Pancreas (tissue), 10 donors: ENCODE data around the gene VAMP8. TPM values are rescaled to one million over a fixed set of nuclear protein-coding genes. Genes with fewer than 3 reads are reported as not detected.

Experiments
- ATAC-seq, 4 donors: fragments of 200-7000 bp; cut with Tn5 transposase; one replicate each; pipeline versions ENCODE4 v1.8.0 to v1.9.1; 2020; ENCODE audit warnings: mild to moderate bottlenecking in 4 of 4, moderate library complexity in 4 of 4
- DNase-seq, 6 donors: peaks; one replicate each; pipeline ENCODE4 v3.0.0-alpha.2; 2020
- FAIRE-seq: peaks from 2 replicates; lab custom pipeline; 2012; peaks lifted over from hg19 to GRCh38; lab: Jason Lieb, UNC
- H3K27ac ChIP-seq, 4 donors: fragments of 200-600 bp; sonication (generic); 1 replicate in 3 of 4; 2 replicates in 1 of 4; pipeline versions ENCODE4 v1.5.0 to v1.8.0; 2020
- H3K27me3 ChIP-seq, 4 donors: fragments of 200-600 bp; one replicate each; pipeline ENCODE4 v1.8.0; 2021
- H3K36me3 ChIP-seq, 3 donors: fragments of 200-600 bp; sonication (generic) in 1 of 3; one replicate each; pipeline versions ENCODE4 v1.5.0 to v1.8.0; 2020 to 2021
- H3K4me1 ChIP-seq, 3 donors: fragments of 200-600 bp; one replicate each; pipeline ENCODE4 v1.8.0; 2021
- H3K4me3 ChIP-seq, 4 donors: fragments of 200-600 bp; sonication (generic) in 2 of 4; one replicate each; pipeline versions ENCODE4 v1.5.0 to v1.8.0; 2020 to 2021
- H3K9me3 ChIP-seq, 4 donors: fragments of 200-600 bp; one replicate each; pipeline ENCODE4 v1.8.0; 2021
- CTCF ChIP-seq, 4 donors: fragments of 200-600 bp; sonication (generic) in 3 of 4; IDR thresholded peaks; one replicate each; pipeline versions ENCODE4 v1.5.0 to v1.8.0; 2021; ENCODE audit warnings: antibody characterized with exemption in 4 of 4
- WGBS, 2 donors: extraction: QIAGEN DNeasy Blood & Tissue Kit; methylation state at CpG; one replicate each; pipeline ENCODE4 v1.1.7; 2013; 5-methylcytosine and 5-hydroxymethylcytosine counted together
- intact Hi-C, 3 donors: fragments of 100-400 bp; cut with DNase I; formaldehyde crosslinking; loops; one replicate each; pipeline versions ENCODE4 v1.11.1 to v1.14.2; 2022
- polyA plus RNA-seq, 2 donors: library from polyadenylated mRNA; stranded (reverse); fragments of 200-250 nt; gene quantifications; one replicate each; pipeline ENCODE4 v1.2.3, GENCODE V29; 2013
- total RNA-seq, 6 donors: library from RNA; stranded (reverse); fragmentation: NEBNext Ultra II Directional in 4 of 6; extraction: Animal tissue kit (Norgen Biotek cat#: 25700) in 4 of 6; gene quantifications; one replicate each; pipeline versions ENCODE4 v1.2.1 to v1.2.4, GENCODE V29; 2021 to 2023
- donor health status: healthy with polysubstance abuse.
- donor health status: DM: no; HTN: no; CAD: no; lungs with moderate emphysema.
- donor health status: DM: no; HTN: no; CAD: no.
- donor health status: control.
- donor health status: control.
- donor health status: Bipolar disorder and iron deficiency.
- donor health status: DM: yes; HTN: yes; CAD: no.
- donor health status: DM: no; HTN: no; CAD: no.
- donor health status: DM: no; HTN: no; CAD: no.
- donor health status: DM: yes; HTN: yes; CAD: no.

The VAMP8 gene
- total and polyA plus RNA-seq, 8 donors: 57.7 to 150 (median 76.6) TPM

DNA sequence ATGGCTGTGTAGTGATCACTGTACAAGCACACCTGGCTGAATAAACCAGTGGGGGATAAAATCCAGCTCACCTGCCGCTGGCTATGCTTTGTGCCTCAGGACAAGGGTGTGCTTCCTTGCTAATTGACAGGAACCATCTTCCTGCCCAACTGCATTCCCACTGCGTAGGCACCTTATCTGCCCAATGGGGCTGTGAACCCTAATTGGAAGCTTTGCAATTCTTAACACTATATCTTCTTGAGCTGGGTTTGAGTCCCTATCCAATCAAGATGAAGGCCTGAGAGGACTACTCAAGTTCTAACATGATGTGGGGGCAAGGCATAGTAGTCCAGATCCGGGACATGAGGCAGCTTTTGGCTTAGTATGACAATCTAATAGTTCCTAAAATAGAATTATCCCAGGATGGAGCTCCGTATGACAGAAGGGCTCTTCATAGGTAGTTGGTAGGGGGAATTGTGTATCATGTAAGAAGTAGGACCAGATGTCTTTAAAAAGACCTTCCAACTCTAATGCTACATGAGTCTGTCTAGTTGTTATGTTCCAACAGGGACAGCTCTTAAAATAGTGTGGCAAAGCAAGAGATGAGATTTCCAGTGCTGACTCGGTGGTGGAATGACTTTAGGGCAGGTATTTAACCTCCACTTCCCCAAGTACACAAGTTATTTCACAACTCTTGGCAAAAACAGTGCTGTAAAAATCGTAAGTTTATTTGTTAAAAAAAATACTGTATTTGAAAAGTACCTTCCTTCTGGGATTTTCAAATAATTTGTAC lies 27.4 kb downstream of the VAMP8 start:
- no peak for TF ChIP-seq CTCF (IDR thresholded peaks at IDR 0.05)
- ATAC-seq (no peak), FAIRE-seq (no peak), DNase-seq (no peak)
- Histone ChIP-seq H3K36me3 (no peaks in the 10 kb centered on the region), H3K4me3 (no peak overlapping the region), H3K27me3 (no peaks in the 10 kb centered on the region), H3K9me3 (no peaks in the 10 kb centered on the region), H3K4me1 (peaks cover 14 to 29% (median 26%) of the 10 kb centered on the region in 3 donors), H3K27ac (no peak overlapping the region)
- WGBS, 2 donors: 42 to 47% methylated on average over 6 of the region's 6 CpGs
- intact Hi-C loops: no loop called here

DNA sequence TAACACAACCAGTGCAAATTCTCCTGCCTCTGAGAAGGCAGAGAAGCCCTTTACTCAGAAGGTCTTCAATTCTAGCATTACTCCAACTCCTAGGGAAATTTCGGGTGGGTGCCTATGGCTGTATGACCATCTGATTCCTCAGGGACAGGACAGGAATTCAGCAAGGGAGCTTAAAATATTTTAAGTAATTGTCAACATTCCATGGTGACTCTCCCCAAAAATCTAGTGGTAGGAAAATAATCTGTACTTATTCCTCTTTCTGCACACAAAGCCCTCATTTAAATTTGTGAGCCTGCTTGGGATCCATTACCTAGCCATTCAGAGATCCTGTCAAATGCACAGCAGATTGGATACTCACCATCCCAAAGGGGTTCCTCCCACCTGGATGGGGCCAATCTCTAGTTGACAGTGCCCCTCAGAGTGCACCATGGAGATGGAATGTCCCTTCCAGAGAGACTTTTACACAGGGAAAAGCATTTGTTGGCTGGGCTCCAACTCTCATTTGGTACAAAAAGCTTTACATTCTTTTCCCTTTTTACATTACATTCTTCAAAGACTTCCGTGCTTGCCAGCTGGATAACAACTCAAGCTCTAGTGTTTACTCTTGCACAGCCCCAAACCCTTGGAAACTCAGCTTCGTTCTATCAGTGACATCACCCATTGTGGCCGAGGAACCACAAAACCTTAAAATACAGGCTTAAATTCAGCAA lies 28.2 kb downstream of the VAMP8 start:
- ATAC-seq (no peak), DNase-seq (peak in 1 of 6 donors; percentile 18), FAIRE-seq (no peak)
- Histone ChIP-seq H3K4me3 (no peak overlapping the region), H3K4me1 (peaks cover 14 to 37% (median 26%) of the 10 kb centered on the region in 3 donors), H3K9me3 (no peaks in the 10 kb centered on the region), H3K27me3 (no peaks in the 10 kb centered on the region), H3K27ac (no peak overlapping the region), H3K36me3 (no peaks in the 10 kb centered on the region)
- TF ChIP-seq CTCF (IDR thresholded peaks at IDR 0.05): no peak
- 40 to 51% methylated on average over 4 of the region's 4 CpGs for WGBS, 2 donors
- intact Hi-C loops: no loop called here

DNA sequence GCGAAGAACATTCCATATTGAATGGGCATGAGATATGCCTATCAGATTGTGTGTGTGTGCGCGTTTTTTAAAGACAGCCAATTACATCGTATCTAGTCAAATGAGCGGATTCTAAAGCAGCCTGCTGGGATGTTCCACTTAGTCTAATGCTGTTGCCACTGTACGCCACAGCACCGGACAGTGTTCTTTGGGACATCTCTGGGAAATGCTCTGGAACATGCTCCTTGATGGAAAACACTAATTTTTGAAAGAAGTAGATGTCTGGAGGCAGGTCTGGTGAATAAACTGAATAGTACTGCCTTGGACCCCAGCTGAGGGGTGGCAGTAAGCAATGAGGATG lies 28.7 kb downstream of the VAMP8 start:
- TF ChIP-seq CTCF (IDR thresholded peaks at IDR 0.05): no peak
- 74 to 75% methylated on average over 7 of the region's 7 CpGs for WGBS, 2 donors
- Histone ChIP-seq H3K27ac (no peak overlapping the region), H3K36me3 (no peaks in the 10 kb centered on the region), H3K9me3 (no peaks in the 10 kb centered on the region), H3K4me3 (no peak overlapping the region), H3K4me1 (peaks cover 14 to 36% (median 24%) of the 10 kb centered on the region in 3 donors), H3K27me3 (no peaks in the 10 kb centered on the region)
- intact Hi-C loops: no loop called here
- no peak for FAIRE-seq
- ATAC-seq: no peak
- DNase-seq: no peak

GRCh38 chr2:85607268-85608215 lies 30.2 kb downstream of the VAMP8 start:
- no peak overlapping the region for H3K4me3 ChIP-seq
- H3K27me3 ChIP-seq: no peaks in the 10 kb centered on the region
- WGBS, 2 donors: 69 to 75% methylated on average over 9 of the region's 9 CpGs
- H3K36me3 ChIP-seq: no peaks in the 10 kb centered on the region
- peaks cover 9 to 34% (median 17%) of the 10 kb centered on the region in 3 donors for H3K4me1 ChIP-seq
- no peak overlapping the region for H3K27ac ChIP-seq
- DNase-seq: no peak
- no peak for ATAC-seq
- H3K9me3 ChIP-seq: no peaks in the 10 kb centered on the region
- FAIRE-seq: no peak
- intact Hi-C loops: no loop called here
- no peak for TF ChIP-seq CTCF (IDR thresholded peaks at IDR 0.05)
